RWPE1 (cell line): Measurements from ENCODE around the gene CDH13.
A peak's percentile ranks its signal among the peaks of the same experiment; 100 is the strongest.

Experiments used
- CTCF ChIA-PET: fragments of 350-600 bp; sonication (Branson Sonifier 250); formaldehyde crosslinking; extraction: SDS; loops from one replicate; lab custom pipeline; 2021; lab: Yijun Ruan, JAX
- POLR2A ChIA-PET: fragments of 400-600 bp; formaldehyde crosslinking; extraction: SDS; loops from one replicate; lab custom pipeline; 2020; ENCODE audit warnings: antibody characterized with exemption; ENCODE audit not compliant: low non-redundant PET; lab: Yijun Ruan, JAX
- DNase-seq: peaks from one replicate; pipeline ENCODE4 v3.0.0; 2012; ENCODE audit warnings: low spot score
- H3K27ac ChIP-seq: fragments of 450-650 bp; 2 replicates; pipeline ENCODE4 v1.5.1; 2017
- TF ChIP-seq, protein P1 (sequence below): fragments of 450-650 bp; conservative IDR thresholded peaks from 2 replicates; pipeline ENCODE4 v1.5.1; 2017; ENCODE audit warnings: low read depth, mild to moderate bottlenecking

The CDH13 gene

DNA sequence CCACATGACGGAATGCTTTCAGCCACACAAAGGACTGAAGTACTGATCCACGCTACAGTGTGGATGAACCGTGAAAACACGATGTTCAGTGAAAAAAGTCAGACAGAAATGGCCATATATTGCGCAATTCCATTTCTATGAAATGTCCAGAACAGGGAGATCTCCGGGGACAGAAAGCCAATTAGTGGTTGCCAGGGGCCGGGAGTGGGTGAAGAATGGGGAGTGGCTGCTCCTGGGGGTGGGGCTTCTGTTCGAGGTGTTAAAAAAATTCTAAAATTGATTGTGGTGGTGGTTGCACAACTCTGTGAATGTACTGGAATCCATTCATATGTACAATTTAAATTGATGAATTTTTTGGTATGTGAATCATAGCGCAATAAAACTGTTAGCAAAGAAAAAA lies 1026.2 kb downstream of the CDH13 start:
- ChIA-PET POLR2A (no interaction called here), CTCF (no interaction called here)
- DNase-seq = no peak
- TF ChIP-seq, protein P1, sequence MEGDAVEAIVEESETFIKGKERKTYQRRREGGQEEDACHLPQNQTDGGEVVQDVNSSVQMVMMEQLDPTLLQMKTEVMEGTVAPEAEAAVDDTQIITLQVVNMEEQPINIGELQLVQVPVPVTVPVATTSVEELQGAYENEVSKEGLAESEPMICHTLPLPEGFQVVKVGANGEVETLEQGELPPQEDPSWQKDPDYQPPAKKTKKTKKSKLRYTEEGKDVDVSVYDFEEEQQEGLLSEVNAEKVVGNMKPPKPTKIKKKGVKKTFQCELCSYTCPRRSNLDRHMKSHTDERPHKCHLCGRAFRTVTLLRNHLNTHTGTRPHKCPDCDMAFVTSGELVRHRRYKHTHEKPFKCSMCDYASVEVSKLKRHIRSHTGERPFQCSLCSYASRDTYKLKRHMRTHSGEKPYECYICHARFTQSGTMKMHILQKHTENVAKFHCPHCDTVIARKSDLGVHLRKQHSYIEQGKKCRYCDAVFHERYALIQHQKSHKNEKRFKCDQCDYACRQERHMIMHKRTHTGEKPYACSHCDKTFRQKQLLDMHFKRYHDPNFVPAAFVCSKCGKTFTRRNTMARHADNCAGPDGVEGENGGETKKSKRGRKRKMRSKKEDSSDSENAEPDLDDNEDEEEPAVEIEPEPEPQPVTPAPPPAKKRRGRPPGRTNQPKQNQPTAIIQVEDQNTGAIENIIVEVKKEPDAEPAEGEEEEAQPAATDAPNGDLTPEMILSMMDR = no peak
- H3K27ac ChIP-seq = peak overlapping the region; percentile 15; the same call in 1 of the 2 replicates

DNA sequence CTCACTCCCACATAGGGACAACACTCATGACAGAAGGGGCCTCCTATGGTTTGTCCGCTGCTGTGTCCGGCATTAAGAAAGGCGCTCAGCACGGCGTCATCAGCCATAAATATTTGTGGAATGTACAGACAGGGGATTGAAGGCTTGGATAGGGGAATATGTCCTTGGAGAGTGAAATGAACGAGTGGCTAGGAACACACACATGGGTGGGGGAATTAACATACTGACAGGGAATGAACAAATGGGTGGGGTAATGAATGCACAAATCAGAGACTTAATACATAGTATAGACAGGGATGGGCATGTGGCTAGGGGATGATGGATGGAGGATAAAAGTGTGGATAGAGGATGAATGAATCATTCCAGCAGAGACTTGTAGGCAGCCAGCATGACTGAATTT lies 1027.0 kb downstream of the CDH13 start:
- POLR2A ChIA-PET = no interaction called here
- no peak overlapping the region for H3K27ac ChIP-seq
- CTCF ChIA-PET = no interaction called here
- TF ChIP-seq, protein P1 = no peak
- peak; percentile 18 for DNase-seq

DNA sequence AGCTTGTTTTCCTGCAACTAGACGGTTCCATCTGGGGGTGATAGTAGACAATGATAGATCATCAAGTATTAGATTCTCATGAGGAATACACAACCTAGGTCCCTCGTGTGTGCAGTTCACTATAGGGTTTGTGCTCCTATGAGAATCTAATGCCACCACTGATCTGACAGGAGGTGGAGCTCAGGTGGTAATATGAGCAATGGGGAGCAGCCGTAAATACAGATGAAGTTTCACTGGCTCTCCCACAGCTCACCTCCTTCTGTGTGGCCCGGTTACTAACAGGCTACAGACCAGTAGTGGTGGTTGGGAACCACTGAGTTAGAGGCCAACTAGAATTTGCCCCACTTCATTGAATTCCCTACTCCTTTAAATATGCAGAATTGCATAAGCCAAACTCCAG lies 1033.5 kb downstream of the CDH13 start:
- ChIA-PET POLR2A (no interaction called here), CTCF (no interaction called here)
- TF ChIP-seq, protein P1 = no peak
- no peak for DNase-seq
- no peak overlapping the region for H3K27ac ChIP-seq

DNA sequence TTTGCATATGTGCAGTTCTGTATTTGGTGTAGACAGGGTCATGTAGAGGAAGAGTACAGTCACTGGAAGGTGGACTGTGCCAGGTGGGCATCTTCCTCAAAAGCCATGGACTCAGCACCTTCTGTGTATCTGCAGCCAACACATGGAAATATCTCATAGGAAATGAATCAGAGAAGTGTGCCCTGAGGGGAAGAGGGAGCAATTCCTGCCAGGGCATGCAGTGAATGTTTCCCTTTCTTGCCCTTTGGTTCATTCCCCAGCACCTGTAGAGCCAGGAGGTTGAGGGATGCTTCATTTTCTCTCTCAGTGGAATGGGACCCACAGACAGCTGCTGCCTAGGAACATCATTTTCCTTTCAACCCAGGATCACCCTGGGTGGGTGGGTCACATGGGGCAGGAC lies 1034.9 kb downstream of the CDH13 start:
- ChIA-PET POLR2A (no interaction called here), CTCF (no interaction called here)
- TF ChIP-seq, protein P1 = no peak
- peak; percentile 60 for DNase-seq
- no peak overlapping the region for H3K27ac ChIP-seq

DNA sequence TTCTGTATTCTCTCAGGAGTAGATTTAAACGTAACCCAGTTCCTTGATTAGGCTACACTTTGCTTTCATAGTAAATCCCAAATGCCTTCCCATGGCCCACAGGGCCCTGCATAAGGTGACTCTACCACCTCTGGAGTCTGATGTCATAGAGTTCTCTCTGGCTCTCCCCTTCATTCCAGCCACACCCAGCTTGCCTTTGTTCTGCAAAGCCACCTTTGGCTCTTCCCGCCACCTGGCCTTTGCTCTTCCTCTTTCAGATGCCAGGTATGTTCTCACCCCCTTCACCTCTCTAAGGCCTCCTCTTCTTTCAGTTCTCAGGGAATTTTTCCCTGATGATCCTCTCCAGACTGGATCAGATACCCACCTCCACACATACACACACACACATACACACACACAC lies 1039.7 kb downstream of the CDH13 start:
- POLR2A ChIA-PET = no interaction called here
- H3K27ac ChIP-seq = no peak overlapping the region
- TF ChIP-seq, protein P1 = no peak
- no peak for DNase-seq
- CTCF ChIA-PET = interaction anchor here (0.7 kb wide), 1 partner anchor 781 kb away, joined by 3 read pairs; no protein-coding TSS in a partner anchor

DNA sequence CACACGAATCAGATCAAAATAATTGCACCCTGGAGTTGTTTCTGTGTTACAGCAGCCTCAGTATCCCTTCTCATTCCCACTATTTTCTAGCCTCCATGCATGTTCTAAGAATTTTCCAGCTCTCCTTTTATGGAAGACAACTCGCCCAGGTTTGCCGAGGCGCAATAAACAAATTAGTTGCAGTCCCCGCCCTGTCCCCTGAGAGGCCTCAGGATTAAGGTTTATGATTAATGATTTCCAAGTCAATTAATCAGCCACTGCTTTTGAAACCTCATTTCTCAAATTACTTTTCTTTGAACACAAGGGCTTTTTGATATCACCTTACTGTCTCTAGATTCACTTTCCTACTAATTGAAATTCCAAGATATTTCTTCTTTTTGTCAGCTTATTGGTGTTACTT lies 1042.7 kb downstream of the CDH13 start:
- POLR2A ChIA-PET = no interaction called here
- no peak overlapping the region for H3K27ac ChIP-seq
- CTCF ChIA-PET = no interaction called here
- DNase-seq = no peak
- TF ChIP-seq, protein P1 = no peak
